DND-41 (cell line): ENCODE results near the gene FAM13A.

ENCODE experiments used
- EZH2 ChIP-seq: IDR thresholded peaks from 3 replicates; pipeline ENCODE4 v1.6.1; 2012; ENCODE audit warnings: borderline replicate concordance, low read depth, mild to moderate bottlenecking, moderate library complexity, low read length, inconsistent platforms; ENCODE audit not compliant: severe bottlenecking
- TF ChIP-seq, protein P1 (sequence below): IDR thresholded peaks from 2 replicates; pipeline ENCODE4 v1.5.1; 2012; ENCODE audit warnings: borderline replicate concordance, low read length, moderate library complexity, mild to moderate bottlenecking; ENCODE audit not compliant: poor library complexity, severe bottlenecking; ENCODE audit errors: extremely low read depth

DNA sequence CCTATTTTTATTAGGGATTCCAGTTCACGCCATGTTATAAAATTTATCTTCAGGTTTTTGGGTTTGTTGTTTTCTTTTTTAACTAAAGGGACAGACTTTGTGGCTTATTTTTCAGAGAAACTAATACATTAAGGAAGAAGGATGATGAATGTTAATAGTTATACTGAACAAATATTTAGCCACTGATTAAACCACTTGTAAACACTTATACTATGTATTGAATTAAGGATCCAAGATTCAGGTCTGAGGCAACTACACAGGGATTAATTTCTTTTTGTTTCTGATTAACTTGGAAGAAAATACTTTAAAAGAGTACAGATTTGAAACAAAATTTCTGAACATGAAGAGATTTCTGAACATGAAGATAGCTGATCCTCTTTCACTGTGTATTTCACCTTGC, 276.6 kb downstream of the FAM13A start:
- TF ChIP-seq, protein P1, sequence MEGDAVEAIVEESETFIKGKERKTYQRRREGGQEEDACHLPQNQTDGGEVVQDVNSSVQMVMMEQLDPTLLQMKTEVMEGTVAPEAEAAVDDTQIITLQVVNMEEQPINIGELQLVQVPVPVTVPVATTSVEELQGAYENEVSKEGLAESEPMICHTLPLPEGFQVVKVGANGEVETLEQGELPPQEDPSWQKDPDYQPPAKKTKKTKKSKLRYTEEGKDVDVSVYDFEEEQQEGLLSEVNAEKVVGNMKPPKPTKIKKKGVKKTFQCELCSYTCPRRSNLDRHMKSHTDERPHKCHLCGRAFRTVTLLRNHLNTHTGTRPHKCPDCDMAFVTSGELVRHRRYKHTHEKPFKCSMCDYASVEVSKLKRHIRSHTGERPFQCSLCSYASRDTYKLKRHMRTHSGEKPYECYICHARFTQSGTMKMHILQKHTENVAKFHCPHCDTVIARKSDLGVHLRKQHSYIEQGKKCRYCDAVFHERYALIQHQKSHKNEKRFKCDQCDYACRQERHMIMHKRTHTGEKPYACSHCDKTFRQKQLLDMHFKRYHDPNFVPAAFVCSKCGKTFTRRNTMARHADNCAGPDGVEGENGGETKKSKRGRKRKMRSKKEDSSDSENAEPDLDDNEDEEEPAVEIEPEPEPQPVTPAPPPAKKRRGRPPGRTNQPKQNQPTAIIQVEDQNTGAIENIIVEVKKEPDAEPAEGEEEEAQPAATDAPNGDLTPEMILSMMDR = no peak
- no peak for TF ChIP-seq EZH2
